Neuron (in vitro differentiated cells): ENCODE results near the gene GRIP1.
A peak's percentile ranks its signal among the peaks of the same experiment; 100 is the strongest.

Experiments
- H2AFZ ChIP-seq: one replicate; pipeline ENCODE4 v1.6.1; 2013; ENCODE audit warnings: low read depth, mild to moderate bottlenecking, inconsistent platforms, low read length, moderate library complexity
- H3K27me3 ChIP-seq: one replicate; pipeline ENCODE4 v1.6.1; 2013; ENCODE audit warnings: low read length; ENCODE audit not compliant: insufficient read depth
- H3K36me3 ChIP-seq: one replicate; pipeline ENCODE4 v1.6.1; 2013; ENCODE audit warnings: low read length; ENCODE audit not compliant: insufficient read depth
- H3K4me1 ChIP-seq: one replicate; pipeline ENCODE4 v1.6.1; 2013; ENCODE audit warnings: low read length; ENCODE audit not compliant: insufficient read depth
- H3K4me3 ChIP-seq: 2 replicates; pipeline ENCODE4 v1.5.1; 2013; ENCODE audit warnings: mild to moderate bottlenecking, low read length, moderate library complexity
- H3K9me3 ChIP-seq: one replicate; pipeline ENCODE4 v1.6.1; 2013; ENCODE audit warnings: low read length

The GRIP1 gene, protein sequence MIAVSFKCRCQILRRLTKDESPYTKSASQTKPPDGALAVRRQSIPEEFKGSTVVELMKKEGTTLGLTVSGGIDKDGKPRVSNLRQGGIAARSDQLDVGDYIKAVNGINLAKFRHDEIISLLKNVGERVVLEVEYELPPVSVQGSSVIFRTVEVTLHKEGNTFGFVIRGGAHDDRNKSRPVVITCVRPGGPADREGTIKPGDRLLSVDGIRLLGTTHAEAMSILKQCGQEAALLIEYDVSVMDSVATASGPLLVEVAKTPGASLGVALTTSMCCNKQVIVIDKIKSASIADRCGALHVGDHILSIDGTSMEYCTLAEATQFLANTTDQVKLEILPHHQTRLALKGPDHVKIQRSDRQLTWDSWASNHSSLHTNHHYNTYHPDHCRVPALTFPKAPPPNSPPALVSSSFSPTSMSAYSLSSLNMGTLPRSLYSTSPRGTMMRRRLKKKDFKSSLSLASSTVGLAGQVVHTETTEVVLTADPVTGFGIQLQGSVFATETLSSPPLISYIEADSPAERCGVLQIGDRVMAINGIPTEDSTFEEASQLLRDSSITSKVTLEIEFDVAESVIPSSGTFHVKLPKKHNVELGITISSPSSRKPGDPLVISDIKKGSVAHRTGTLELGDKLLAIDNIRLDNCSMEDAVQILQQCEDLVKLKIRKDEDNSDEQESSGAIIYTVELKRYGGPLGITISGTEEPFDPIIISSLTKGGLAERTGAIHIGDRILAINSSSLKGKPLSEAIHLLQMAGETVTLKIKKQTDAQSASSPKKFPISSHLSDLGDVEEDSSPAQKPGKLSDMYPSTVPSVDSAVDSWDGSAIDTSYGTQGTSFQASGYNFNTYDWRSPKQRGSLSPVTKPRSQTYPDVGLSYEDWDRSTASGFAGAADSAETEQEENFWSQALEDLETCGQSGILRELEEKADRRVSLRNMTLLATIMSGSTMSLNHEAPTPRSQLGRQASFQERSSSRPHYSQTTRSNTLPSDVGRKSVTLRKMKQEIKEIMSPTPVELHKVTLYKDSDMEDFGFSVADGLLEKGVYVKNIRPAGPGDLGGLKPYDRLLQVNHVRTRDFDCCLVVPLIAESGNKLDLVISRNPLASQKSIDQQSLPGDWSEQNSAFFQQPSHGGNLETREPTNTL

DNA sequence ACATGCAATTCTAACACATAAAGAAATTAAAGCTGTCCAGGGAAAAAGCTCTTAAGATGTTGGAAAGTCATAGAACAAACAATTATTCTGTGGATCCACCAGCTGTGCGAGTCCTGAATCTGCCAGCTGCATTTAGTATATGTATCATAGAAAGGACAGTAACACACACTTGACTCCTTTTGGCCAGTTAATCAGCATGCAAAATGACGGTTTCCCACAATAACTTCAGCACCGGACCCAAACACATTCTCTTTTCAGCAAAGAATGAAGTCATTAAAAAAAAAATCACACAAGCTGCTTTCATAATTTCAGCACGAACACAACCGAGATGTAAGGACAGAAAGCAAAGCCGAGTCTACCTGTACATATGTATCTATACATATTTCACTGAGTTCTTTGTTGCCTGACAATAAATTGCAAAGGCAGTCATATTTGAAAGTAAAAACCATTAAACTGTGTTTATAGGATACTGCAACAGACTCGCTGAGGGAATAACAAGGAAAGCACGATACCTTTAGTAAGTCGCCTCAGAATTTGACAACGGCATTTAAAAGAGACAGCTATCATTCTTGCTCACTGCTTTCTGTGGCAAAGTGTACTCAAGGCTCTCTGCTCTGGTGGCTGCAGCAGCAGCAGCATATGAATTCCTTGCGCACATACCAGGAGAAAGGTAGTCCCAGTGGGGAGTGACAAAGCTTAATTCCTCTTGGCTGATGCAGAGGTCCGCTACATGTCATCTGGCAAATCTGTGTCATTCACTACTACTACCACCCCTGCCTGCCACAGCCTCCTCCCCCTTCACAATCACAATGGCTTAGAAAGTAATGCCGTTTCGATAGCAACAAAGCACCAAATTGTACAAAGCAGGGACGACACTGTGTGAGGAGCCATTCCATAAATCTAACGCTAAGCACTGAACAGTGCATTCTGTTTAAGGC is at the start of gene GRIP1:
TSS of gene GRIP1 (minus strand) at position 739 of the 938 bp plus-strand sequence. CDS start at position 567, 172 bp downstream.
- H3K4me3 ChIP-seq = peak within 1 kb of the TSS; percentile 38
- H2AFZ ChIP-seq = peak within 1 kb of the TSS; percentile 28
- no peaks in the 10 kb centered on the region for H3K36me3 ChIP-seq
- H3K4me1 ChIP-seq = peaks cover 28% of the 10 kb centered on the region
- H3K27me3 ChIP-seq = no peaks in the 10 kb centered on the region
- H3K9me3 ChIP-seq = no peaks in the 10 kb centered on the region

DNA sequence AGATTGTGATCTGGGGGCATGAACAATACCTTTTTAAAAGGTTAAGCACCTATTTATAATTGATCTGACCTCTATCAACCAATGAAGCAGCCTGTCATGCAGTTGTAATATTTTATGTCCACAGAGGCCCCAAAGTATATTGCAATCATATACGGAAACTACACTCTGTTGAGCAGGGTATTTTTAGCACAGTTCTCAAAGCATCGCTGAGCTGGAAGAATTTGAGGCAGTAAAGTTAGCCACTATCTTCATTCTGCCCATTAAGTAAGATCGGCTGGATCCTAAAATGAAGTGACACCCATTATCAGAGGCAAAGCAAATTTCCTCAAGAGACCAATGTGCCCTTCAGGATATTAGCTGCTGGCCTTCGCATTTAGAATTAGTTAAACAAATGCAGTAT is 47.7 kb upstream of the GRIP1 start:
- H3K36me3 ChIP-seq = no peaks in the 10 kb centered on the region
- no peaks in the 10 kb centered on the region for H3K27me3 ChIP-seq
- no peak overlapping the region for H3K4me3 ChIP-seq
- H3K9me3 ChIP-seq = no peaks in the 10 kb centered on the region
- no peaks in the 10 kb centered on the region for H3K4me1 ChIP-seq
- no peak overlapping the region for H2AFZ ChIP-seq

DNA sequence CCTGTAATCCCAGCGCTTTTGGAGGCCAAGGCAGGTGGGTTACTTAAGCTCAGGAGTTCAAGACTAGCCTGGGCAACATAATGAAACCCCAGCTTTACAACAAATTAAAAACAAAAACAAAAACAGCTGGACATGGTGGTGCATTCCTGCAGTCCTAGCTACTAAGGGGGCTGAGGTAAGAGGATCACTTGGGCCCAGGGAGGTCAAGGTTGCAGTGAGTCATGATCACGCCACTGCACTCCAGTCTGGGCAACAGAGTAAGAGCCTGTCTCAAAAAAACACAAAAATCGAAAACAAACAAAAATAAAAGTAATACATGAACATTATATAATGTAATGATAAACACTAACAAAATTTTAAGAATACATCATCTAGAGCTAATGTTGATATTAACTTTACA is 46.2 kb upstream of the GRIP1 start:
- no peaks in the 10 kb centered on the region for H3K36me3 ChIP-seq

DNA sequence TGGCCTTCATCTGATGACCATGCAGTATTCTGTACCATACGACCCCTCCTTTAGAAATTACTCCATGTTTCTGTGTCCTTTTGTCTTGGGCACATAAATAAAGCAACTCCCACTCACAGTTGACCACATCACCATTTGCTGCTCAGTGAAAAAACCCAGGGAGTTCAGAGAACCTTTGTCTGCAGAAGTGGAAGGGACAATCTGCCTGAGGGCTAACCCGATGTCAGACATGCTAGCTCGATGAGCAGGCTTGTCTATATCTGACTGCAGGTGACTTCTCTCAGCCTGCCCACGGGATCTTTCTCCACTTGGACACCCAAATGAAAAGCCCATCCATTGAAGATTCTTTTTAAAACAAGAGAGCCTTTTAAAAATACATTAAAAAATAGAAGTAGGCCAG is 45.7 kb upstream of the GRIP1 start:
- Histone ChIP-seq H3K4me1 (no peaks in the 10 kb centered on the region), H3K27me3 (no peaks in the 10 kb centered on the region), H3K36me3 (no peaks in the 10 kb centered on the region), H2AFZ (no peak overlapping the region), H3K4me3 (no peak overlapping the region), H3K9me3 (no peaks in the 10 kb centered on the region)

More for the DNA sequence above, 46.2 kb upstream of the GRIP1 start:
- no peak overlapping the region for H3K4me3 ChIP-seq
- H3K4me1 ChIP-seq = no peaks in the 10 kb centered on the region
- no peak overlapping the region for H2AFZ ChIP-seq
- no peaks in the 10 kb centered on the region for H3K27me3 ChIP-seq
- no peaks in the 10 kb centered on the region for H3K9me3 ChIP-seq

DNA sequence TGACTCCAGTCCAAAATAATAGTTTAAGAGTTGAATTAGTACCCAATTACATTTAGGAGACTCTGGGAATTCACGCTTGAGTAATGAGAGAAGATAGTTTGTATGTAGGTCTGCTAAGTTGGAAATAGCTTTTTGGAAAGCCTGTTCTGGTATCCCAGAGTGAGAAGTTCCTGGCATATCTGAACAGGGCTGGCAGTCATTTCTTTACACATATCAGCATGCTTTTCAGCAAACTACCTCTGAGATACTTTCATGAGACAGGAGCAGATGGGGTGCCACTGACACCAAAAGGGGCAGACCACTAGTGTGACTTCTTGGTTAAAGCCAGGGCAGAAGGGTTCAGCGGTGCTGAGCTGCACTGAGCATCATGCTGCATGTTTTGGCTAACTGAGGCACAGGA is 45.1 kb upstream of the GRIP1 start:
- H2AFZ ChIP-seq = no peak overlapping the region
- no peaks in the 10 kb centered on the region for H3K27me3 ChIP-seq
- H3K9me3 ChIP-seq = no peaks in the 10 kb centered on the region
- no peak overlapping the region for H3K4me3 ChIP-seq
- H3K4me1 ChIP-seq = no peaks in the 10 kb centered on the region
- H3K36me3 ChIP-seq = no peaks in the 10 kb centered on the region

DNA sequence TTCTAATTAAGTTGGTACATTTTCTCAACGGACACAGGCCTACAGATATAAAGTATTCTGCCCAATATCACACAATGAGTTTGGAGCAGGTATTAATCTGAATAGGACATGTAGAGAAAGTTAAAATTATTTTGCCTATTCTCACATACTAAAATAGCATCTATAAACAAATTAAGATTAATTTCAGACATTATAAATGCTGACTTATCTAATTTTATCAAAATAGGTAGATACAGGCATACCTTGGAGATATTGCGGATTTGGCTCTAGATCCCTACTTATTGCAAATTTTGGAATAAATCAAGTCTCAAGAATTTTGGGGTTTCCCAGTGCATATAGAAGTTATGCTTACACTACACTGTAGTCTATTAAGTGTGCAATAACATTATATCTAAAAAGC is 41.0 kb upstream of the GRIP1 start:
- Histone ChIP-seq H3K36me3 (no peaks in the 10 kb centered on the region), H3K4me3 (no peak overlapping the region), H3K9me3 (no peaks in the 10 kb centered on the region), H2AFZ (no peak overlapping the region), H3K27me3 (no peaks in the 10 kb centered on the region), H3K4me1 (no peaks in the 10 kb centered on the region)

DNA sequence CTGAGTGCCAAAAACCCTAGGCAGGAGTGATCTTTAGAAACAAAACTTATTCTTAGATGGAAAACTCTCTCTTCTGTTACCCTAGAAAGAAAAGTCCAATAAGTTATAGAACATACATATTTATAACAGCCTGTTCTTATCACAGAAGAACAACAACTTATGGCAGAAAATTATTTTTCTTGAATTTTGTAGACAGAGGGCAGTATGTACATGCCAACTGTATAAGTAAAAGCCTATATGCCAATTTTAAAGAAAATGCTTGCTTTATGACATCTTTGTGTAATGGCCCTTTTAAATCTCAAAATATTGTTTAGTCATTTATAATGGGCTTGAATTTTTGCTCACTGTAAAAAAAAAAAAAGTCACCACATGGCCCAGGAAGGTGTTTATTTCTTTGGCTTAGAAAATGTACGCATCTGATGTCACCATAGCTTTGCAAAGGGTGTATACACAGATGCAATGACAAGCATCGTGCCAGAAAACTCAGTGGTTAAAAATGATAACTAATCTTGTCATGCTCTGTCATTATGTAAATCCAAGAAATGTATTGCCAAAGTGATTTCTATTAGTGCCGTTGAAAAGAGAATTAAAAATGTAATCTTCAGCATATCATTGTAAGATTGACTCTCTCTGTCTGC is 38.3 kb upstream of the GRIP1 start:
- no peaks in the 10 kb centered on the region for H3K36me3 ChIP-seq
- H3K4me1 ChIP-seq = no peaks in the 10 kb centered on the region
- H3K27me3 ChIP-seq = no peaks in the 10 kb centered on the region
- no peak overlapping the region for H2AFZ ChIP-seq
- no peak overlapping the region for H3K4me3 ChIP-seq
- H3K9me3 ChIP-seq = no peaks in the 10 kb centered on the region

DNA sequence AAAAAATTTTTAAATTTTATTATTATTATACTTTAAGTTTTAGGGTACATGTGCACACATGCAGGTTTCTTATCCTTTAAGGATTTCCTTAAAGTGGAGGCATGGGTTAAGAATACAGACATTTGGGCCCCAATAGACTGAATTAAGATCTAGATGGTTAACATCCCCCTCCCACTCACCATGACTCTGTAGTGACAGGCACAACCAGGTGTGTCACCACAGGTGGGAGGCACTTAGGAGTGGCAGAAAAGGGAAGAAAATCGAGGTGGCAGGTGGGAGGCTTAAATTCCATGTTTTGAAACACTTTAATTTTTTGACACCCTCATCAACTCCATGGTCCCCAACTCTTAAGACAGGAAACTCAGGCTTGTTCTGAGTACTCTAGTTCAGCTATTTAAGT is 37.6 kb upstream of the GRIP1 start:
- Histone ChIP-seq H3K4me1 (no peaks in the 10 kb centered on the region), H3K27me3 (no peaks in the 10 kb centered on the region), H3K4me3 (no peak overlapping the region), H3K9me3 (no peaks in the 10 kb centered on the region), H3K36me3 (no peaks in the 10 kb centered on the region), H2AFZ (no peak overlapping the region)

DNA sequence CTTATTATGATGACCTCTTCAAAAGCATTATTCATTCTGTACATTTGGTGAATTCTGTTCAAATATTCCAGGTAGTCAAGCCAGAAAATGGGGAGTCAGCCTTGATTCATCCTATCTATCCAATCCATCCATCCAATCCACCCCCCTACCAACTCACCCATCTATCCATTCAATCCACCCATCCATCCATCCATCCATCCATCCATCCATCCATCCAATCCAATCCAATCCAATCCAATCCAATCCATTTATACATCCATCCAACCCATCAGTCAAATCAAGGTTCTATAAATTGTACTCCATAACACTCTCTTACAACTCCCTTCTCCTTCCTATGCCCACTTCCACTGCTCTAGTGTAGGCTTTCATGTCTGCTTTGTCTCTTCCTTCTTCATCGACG is 35.8 kb upstream of the GRIP1 start:
- H2AFZ ChIP-seq = no peak overlapping the region
- no peak overlapping the region for H3K4me3 ChIP-seq
- H3K36me3 ChIP-seq = no peaks in the 10 kb centered on the region
- H3K27me3 ChIP-seq = no peaks in the 10 kb centered on the region
- H3K4me1 ChIP-seq = no peaks in the 10 kb centered on the region
- no peaks in the 10 kb centered on the region for H3K9me3 ChIP-seq

DNA sequence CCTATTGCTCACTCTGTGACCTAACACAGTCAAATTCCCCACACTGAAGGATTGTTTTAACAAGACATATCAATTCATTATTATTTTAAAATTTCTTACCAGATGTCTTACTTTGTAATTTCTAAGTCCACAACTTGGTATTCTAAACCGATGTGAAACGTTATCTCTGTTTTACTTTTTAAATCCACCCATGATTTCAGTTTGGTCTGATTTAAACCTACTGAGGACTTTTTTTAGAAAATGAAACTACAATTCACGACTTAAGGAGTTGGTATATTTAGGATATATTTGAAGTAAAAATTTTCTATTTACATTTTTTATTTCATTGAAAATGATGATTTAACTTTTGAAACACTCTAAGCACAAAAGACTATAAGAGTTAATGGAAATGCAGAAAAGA is 35.1 kb upstream of the GRIP1 start:
- H3K36me3 ChIP-seq = no peaks in the 10 kb centered on the region
- H3K9me3 ChIP-seq = no peaks in the 10 kb centered on the region
- no peaks in the 10 kb centered on the region for H3K4me1 ChIP-seq
- no peak overlapping the region for H3K4me3 ChIP-seq
- no peaks in the 10 kb centered on the region for H3K27me3 ChIP-seq
- H2AFZ ChIP-seq = no peak overlapping the region

DNA sequence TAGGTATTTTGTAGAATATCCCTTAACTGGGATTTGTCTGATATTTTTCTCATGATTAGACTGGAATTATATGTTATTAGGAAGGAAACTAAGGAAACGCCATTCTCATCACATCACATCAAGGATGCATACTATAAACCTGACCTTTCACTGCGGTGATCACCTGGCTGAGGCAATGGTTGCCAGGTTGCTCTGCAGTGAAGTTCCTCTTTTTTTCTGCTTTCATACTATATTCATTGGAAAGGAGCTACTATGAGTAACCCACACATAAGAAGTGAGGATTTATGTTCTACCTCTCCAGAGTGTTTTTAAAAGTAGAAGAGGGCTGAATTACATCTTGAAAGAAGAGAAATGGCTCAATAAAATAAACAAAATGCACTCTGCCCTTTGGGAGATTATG is 31.0 kb upstream of the GRIP1 start:
- Histone ChIP-seq H3K9me3 (no peaks in the 10 kb centered on the region), H3K4me3 (no peak overlapping the region), H3K27me3 (no peaks in the 10 kb centered on the region), H3K36me3 (no peaks in the 10 kb centered on the region), H2AFZ (no peak overlapping the region), H3K4me1 (no peaks in the 10 kb centered on the region)

DNA sequence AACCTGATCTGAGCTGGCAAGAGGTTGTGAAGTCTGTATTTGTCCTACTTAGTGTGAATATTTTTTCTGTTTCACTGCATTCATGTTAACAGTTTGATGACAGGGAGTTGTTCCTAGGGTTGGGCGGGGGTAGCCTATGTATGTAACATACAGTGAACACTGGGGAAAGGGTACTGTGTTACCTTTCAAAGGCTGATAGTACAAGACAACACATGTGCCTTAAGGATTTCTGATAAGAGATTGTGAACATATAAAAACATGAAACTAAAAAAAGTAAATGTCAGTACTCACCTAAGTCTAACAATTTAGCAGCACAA is 30.5 kb upstream of the GRIP1 start:
- no peak overlapping the region for H2AFZ ChIP-seq
- H3K27me3 ChIP-seq = no peaks in the 10 kb centered on the region
- H3K4me3 ChIP-seq = no peak overlapping the region
- no peaks in the 10 kb centered on the region for H3K9me3 ChIP-seq
- H3K36me3 ChIP-seq = no peaks in the 10 kb centered on the region
- H3K4me1 ChIP-seq = no peaks in the 10 kb centered on the region
